ENCODE results near the gene EPS8L3.
"Not testable (repeated sequence)": the region's sequence is repeated elsewhere in the genome, so short reads cannot be mapped to it uniquely, and the experiment has no call there.

EPS8L3 gene

GRCh38 chr1:109704173-109704572 lies 59.5 kb downstream of the EPS8L3 start:
- DNase-seq = peak in 1 of 3 experiments; percentile 8

- DNase-seq = not testable (repeated sequence)
Measured at GRCh38 chr1:109702940-109703339, 60.8 kb downstream of the EPS8L3 start.

Data from NCI-H1417 (cell line).